WTC11 (cell line): ENCODE results near the gene D2HGDH.

Experiments
- CREM ChIP-seq: sonication (generic); formaldehyde crosslinking; IDR thresholded peaks from 2 replicates; pipeline ENCODE4 v1.8.1; 2022; ENCODE audit warnings: mild to moderate bottlenecking, missing genetic modification reagents, moderate library complexity
- MAX ChIP-seq: sonication (generic); formaldehyde crosslinking; IDR thresholded peaks from 2 replicates; pipeline ENCODE4 v1.8.0; 2022; ENCODE audit warnings: mild to moderate bottlenecking, missing genetic modification reagents
- ZNF138 ChIP-seq: sonication (generic); formaldehyde crosslinking; conservative IDR thresholded peaks from 2 replicates; pipeline ENCODE4 v1.8.1; 2022; ENCODE audit warnings: mild to moderate bottlenecking, moderate library complexity, missing genetic modification reagents

GRCh38 chr2:241811201-241811951, 76.9 kb downstream of the D2HGDH start:
- TF ChIP-seq CREM (CRISPR knock-in tag) (no peak), MAX (no peak), ZNF138 (no peak)
